K562 (cell line): Measurements from ENCODE around the gene DENND1A. TPM values are rescaled to one million over a fixed set of nuclear protein-coding genes. Genes with fewer than 3 reads are reported as not detected.

Source experiments
- ATAC-seq: fragments of 200-7000 bp; cut with Tn5 transposase; 3 replicates; pipeline ENCODE4 v1.9.1; 2020; ENCODE audit warnings: moderate library complexity
- BruUV-seq: library from RNA; stranded (reverse); fragments of 400-500 nt; replicated peaks from 2 replicates; lab custom pipeline; 2021; lab: Mats Ljungman, UMichigan
- CTCF ChIA-PET: fragments of 300-600 bp; formaldehyde crosslinking; extraction: SDS; loops from one replicate; lab custom pipeline; 2021; ENCODE audit warnings: low intra/inter-chr PET ratio; lab: Yijun Ruan, JAX
- POLR2A ChIA-PET: fragments of 300-600, 350-650 bp; sonication (Branson Sonifier 250); formaldehyde crosslinking; extraction: SDS; loops from one replicate; lab custom pipeline; 2021; ENCODE audit warnings: antibody characterized with exemption, inconsistent platforms; lab: Yijun Ruan, JAX
- DNase-seq, 4 experiments: peaks; one replicate each; pipeline versions ENCODE4 v3.0.0 to v3.0.0-alpha.2; 2011 to 2018; ENCODE audit warnings: low spot score in 3 of 4, mixed read lengths in 3 of 4; ENCODE audit errors: extremely low read depth in 1 of 4
- FAIRE-seq: peaks from 2 replicates; lab custom pipeline; 2011; peaks lifted over from hg19 to GRCh38; lab: Jason Lieb, UNC
- H2AFZ ChIP-seq: 2 replicates; pipeline ENCODE4 v1.6.0; 2011; ENCODE audit warnings: low read depth, low read length, control low read depth, inconsistent platforms
- H3K27ac ChIP-seq: fragments of 200-600 bp; 3 replicates; pipeline ENCODE4 v1.8.0; 2011; ENCODE audit warnings: low read depth, mild to moderate bottlenecking, control low read depth, inconsistent platforms, low read length, moderate library complexity, mixed read lengths; ENCODE audit errors: extremely low read depth
- H3K27me3 ChIP-seq, 2 experiments: fragments of 300-600 bp in 1 of 2; 2 replicates in 1 of 2; 3 replicates in 1 of 2; pipeline versions ENCODE4 v1.6.0 to v1.8.0; 2011; ENCODE audit warnings: inconsistent platforms in 2 of 2, low read length in 2 of 2, mild to moderate bottlenecking in 1 of 2, mixed read lengths in 1 of 2, moderate library complexity in 1 of 2; ENCODE audit not compliant: control insufficient read depth in 2 of 2, insufficient read depth in 2 of 2
- H3K36me3 ChIP-seq: fragments of 300-600 bp; 3 replicates; pipeline ENCODE4 v1.8.0; 2011; ENCODE audit warnings: mild to moderate bottlenecking, low read length, inconsistent platforms; ENCODE audit not compliant: control insufficient read depth, insufficient read depth
- H3K4me1 ChIP-seq, 2 experiments: fragments of 200-600 bp in 1 of 2; replicated peaks in 1 of 2; 2 replicates in 1 of 2; 3 replicates in 1 of 2; pipeline versions ENCODE4 v1.5.1 to v1.8.0; 2011; ENCODE audit warnings: inconsistent platforms in 2 of 2, low read length in 2 of 2, mild to moderate bottlenecking in 1 of 2, mixed read lengths in 1 of 2, moderate library complexity in 1 of 2; ENCODE audit not compliant: control insufficient read depth in 2 of 2, insufficient read depth in 2 of 2
- H3K4me2 ChIP-seq: 2 replicates; pipeline ENCODE4 v1.6.1; 2011; ENCODE audit warnings: low read length, control low read depth, inconsistent platforms, mixed read lengths; ENCODE audit not compliant: insufficient read depth
- H3K4me3 ChIP-seq: fragments of 200-600 bp; sonication (generic), shearing (Covaris generic); 2 replicates; pipeline ENCODE4 v1.5.1; 2016; ENCODE audit warnings: control low read depth, inconsistent platforms
- H3K79me2 ChIP-seq: fragments of 200-600 bp; 3 replicates; pipeline ENCODE4 v1.8.0; 2011; ENCODE audit warnings: low read length, inconsistent platforms; ENCODE audit not compliant: control insufficient read depth, insufficient read depth
- H3K9ac ChIP-seq, 2 experiments: 2 replicates each; pipeline versions ENCODE4 v1.6.0 to v1.6.1; 2011; ENCODE audit warnings: low read depth in 2 of 2, low read length in 2 of 2, control low read depth in 1 of 2, inconsistent platforms in 1 of 2, mild to moderate bottlenecking in 1 of 2, mixed read lengths in 1 of 2; ENCODE audit not compliant: insufficient read depth in 1 of 2
- H3K9me1 ChIP-seq: one replicate; pipeline ENCODE4 v1.6.0; 2011; ENCODE audit warnings: inconsistent platforms, mild to moderate bottlenecking, low read length, moderate library complexity; ENCODE audit not compliant: control insufficient read depth, insufficient read depth
- H3K9me3 ChIP-seq: replicated peaks from 2 replicates; pipeline ENCODE4 v1.5.1; 2011; ENCODE audit warnings: low read depth, low read length, inconsistent platforms; ENCODE audit not compliant: control insufficient read depth, insufficient read depth
- H4K20me1 ChIP-seq: replicated peaks from 2 replicates; pipeline ENCODE4 v1.6.1; 2011; ENCODE audit warnings: low read length, inconsistent platforms, mixed read lengths; ENCODE audit not compliant: control insufficient read depth, insufficient read depth
- CHD1 ChIP-seq: fragments of 200-600 bp; sonication (generic); IDR thresholded peaks from one replicate; pipeline ENCODE4 v1.6.1; 2012; ENCODE audit warnings: mild to moderate bottlenecking, moderate library complexity, low read length, inconsistent platforms
- EWSR1 ChIP-seq: fragments of 450-650 bp; IDR thresholded peaks from 2 replicates; pipeline ENCODE4 v1.6.1; 2018; ENCODE audit warnings: borderline replicate concordance, mild to moderate bottlenecking, low read depth, moderate library complexity; ENCODE audit not compliant: partially characterized antibody
- GTF2E2 ChIP-seq: fragments of 200-800 bp; sonication (Bioruptor generic); IDR thresholded peaks from 2 replicates; pipeline ENCODE4 v1.6.1; 2016; ENCODE audit warnings: missing genetic modification characterization, missing compliant biosample characterization
- HNRNPUL1 ChIP-seq: fragments of 200-400 bp; formaldehyde crosslinking; IDR thresholded peaks from 2 replicates; pipeline ENCODE4 v1.6.1; 2017; ENCODE audit warnings: low read length
- KDM1A ChIP-seq, 2 experiments: fragments of 450-650 bp; IDR thresholded peaks; 2 replicates each; pipeline ENCODE4 v1.6.1; 2016; ENCODE audit warnings: mild to moderate bottlenecking in 2 of 2
- KLF13 ChIP-seq: fragments of 450-650 bp; IDR thresholded peaks from 2 replicates; pipeline ENCODE4 v1.6.1; 2016; ENCODE audit warnings: missing genetic modification characterization, low read depth, mild to moderate bottlenecking, missing compliant biosample characterization, moderate library complexity, borderline replicate concordance
- MAFK ChIP-seq: IDR thresholded peaks from 2 replicates; pipeline ENCODE4 v1.6.1; 2011; ENCODE audit warnings: low read length, improper control_type of control experiment
- NR4A1 ChIP-seq, 2 experiments: fragments of 250-450 bp in 1 of 2; fragments of 450-650 bp in 1 of 2; sonication (Bioruptor Pico) in 1 of 2; IDR thresholded peaks; 2 replicates each; pipeline versions ENCODE4 v1.4.0 to v1.6.1; 2016 to 2020; ENCODE audit warnings: mild to moderate bottlenecking in 2 of 2, missing compliant biosample characterization in 1 of 2, missing genetic modification characterization in 1 of 2, moderate library complexity in 1 of 2
- SMAD1 ChIP-seq: fragments of 150-350 bp; IDR thresholded peaks from 2 replicates; pipeline ENCODE4 v1.6.1; 2014; ENCODE audit warnings: low read length, low read depth; ENCODE audit not compliant: partially characterized antibody
- SMARCB1 ChIP-seq: IDR thresholded peaks from 2 replicates; pipeline ENCODE4 v1.6.1; 2011; ENCODE audit warnings: improper control_type of control experiment, low read depth; ENCODE audit not compliant: insufficient read length
- TRIM28 ChIP-seq: fragments of 450-650 bp; IDR thresholded peaks from 2 replicates; pipeline ENCODE4 v1.6.1; 2017
- ZBTB8A ChIP-seq: fragments of 450-650 bp; IDR thresholded peaks from 2 replicates; pipeline ENCODE4 v1.6.1; 2018; ENCODE audit warnings: mild to moderate bottlenecking, moderate library complexity; ENCODE audit not compliant: partially characterized antibody
- WGBS: fragments of 100-300 bp; shearing (Covaris generic); methylation state at CpG from one replicate; pipeline ENCODE4 v1.1.6; 2016; ENCODE audit warnings: low coverage, mixed read lengths; ENCODE audit not compliant: insufficient coverage; ENCODE audit errors: missing lambda C conversion rate; 5-methylcytosine and 5-hydroxymethylcytosine counted together
- in situ Hi-C: fragments of 300-500 bp; cut with MboI; formaldehyde crosslinking; loops from 4 replicates; pipeline ENCODE4 v1.15.0; 2018; ENCODE audit warnings: inconsistent platforms, mixed read lengths
- intact Hi-C: fragments of 100-400 bp; cut with micrococcal nuclease; formaldehyde crosslinking; loops from 2 replicates; pipeline ENCODE4 v1.14.2; 2022
- polyA plus RNA-seq, 8 experiments: library from polyadenylated mRNA; depleted of rRNA in 4 of 8; stranded (reverse) in 5 of 8; unstranded in 3 of 8; fragments of >200 nt; fragmentation: Nextera tagmentation in 2 of 8; fragmentation: Illumina TruSeq in 1 of 8; extraction: Ambion mirVana in 2 of 8; extraction: Trizol in 1 of 8; gene quantifications; 2 replicates each; pipeline versions ENCODE4 v1.2.1 to v1.2.3, GENCODE V29; 2011 to 2014; ENCODE audit warnings: inconsistent platforms in 1 of 8, missing spikeins in 1 of 8
- total RNA-seq, 7 experiments: library from RNA; depleted of rRNA in 6 of 7; stranded (reverse); fragments of >200 nt in 6 of 7; fragmentation: Illumina TruSeq in 2 of 7; extraction: Trizol in 2 of 7; gene quantifications; 2 replicates each; pipeline versions ENCODE4 v1.2.1 to v1.2.3, GENCODE V29; 2011 to 2021; ENCODE audit warnings: low replicate concordance in 1 of 7
- TF ChIP-seq, protein P1 (sequence below): fragments of 250-450 bp; sonication (Bioruptor Pico); IDR thresholded peaks from 2 replicates; pipeline ENCODE4 v1.5.0; 2020; ENCODE audit warnings: mild to moderate bottlenecking
- TF ChIP-seq, protein P2 (sequence below): fragments of 250-450 bp; sonication (Bioruptor Pico); IDR thresholded peaks from 2 replicates; pipeline ENCODE4 v1.8.0; 2022; ENCODE audit warnings: moderate library complexity, mild to moderate bottlenecking, inconsistent platforms

DENND1A gene
- total and polyA plus RNA-seq, 9 of the 15 experiments (the other 6 are each of a cell fraction or from before 2014, with no cell fraction given) = 7.6 to 29.5 (median 15.7) TPM

DNA sequence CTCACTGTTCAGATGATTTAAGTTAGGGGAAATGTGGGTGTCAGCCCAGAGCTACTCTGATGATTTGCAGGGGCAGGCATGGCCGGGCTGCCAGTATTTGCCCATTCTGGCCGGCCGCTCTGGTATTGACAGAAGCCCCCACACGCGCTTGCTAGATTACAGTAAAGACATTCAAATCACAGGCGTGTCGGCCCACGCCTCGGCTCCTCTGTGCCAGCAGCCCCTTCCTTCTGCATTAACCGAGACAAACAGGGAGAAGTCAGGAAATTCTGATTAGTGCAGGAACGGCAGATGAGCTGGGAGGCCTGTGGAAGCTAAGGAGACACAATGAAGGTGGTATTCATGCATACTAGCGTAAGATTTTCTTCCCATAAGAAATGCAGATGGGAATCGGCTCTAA, 460.6 kb downstream of the DENND1A start:
- ATAC-seq (no peak), FAIRE-seq (no peak), DNase-seq (no peak)
- CTCF ChIA-PET = no interaction called here
- peaks cover 11 to 12% of the 10 kb centered on the region in 2 experiments for H3K4me1 ChIP-seq
- no TSS peak for BruUV-seq
- intact Hi-C loops = no loop called here
- in situ Hi-C loops = no loop called here
- H3K27me3 ChIP-seq = no peaks in the 10 kb centered on the region
- no peaks in the 10 kb centered on the region for H3K79me2 ChIP-seq
- no peaks in the 10 kb centered on the region for H3K36me3 ChIP-seq
- H2AFZ ChIP-seq = no peak overlapping the region
- POLR2A ChIA-PET = interaction anchor here (1.2 kb wide), 1 partner anchor 10 kb away, joined by 4 read pairs; no protein-coding TSS in a partner anchor
- WGBS = 84% methylated on average over 9 of the region's 13 CpGs
- H3K9me1 ChIP-seq = no peaks in the 10 kb centered on the region
- H4K20me1 ChIP-seq = 0 out of 2 replicates have a peak, but pooled peaks cover 6% of the 10 kb centered on the region
- H3K27ac ChIP-seq = no peak overlapping the region
- no peaks in the 10 kb centered on the region for H3K9me3 ChIP-seq
- no peak overlapping the region for H3K9ac ChIP-seq
- no peak overlapping the region for H3K4me2 ChIP-seq
- H3K4me3 ChIP-seq = no peak overlapping the region
- no peak for TF ChIP-seq EWSR1

DNA sequence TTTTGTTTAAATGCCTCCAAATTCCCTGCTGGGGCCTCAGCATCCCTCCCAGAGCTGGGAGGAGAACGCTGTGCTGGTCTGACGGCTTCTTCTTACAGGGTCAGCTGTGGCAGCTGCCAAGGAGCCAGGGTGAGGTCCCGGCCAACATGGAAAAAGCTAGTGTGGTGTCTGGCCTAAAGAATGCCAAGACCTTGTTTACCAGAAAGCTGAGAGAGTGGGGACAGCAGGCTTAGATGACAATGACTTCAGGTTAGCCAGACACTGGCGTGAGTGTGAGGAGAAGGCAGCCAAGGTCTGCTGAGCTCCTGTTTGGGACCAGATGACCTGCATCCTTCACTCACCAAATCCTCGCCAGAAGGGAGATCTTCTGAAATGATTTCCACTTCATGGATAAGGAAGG, 461.4 kb downstream of the DENND1A start:
- no peaks in the 10 kb centered on the region for H3K9me1 ChIP-seq
- CTCF ChIA-PET = no interaction called here
- H2AFZ ChIP-seq = no peak overlapping the region
- H3K4me2 ChIP-seq = no peak overlapping the region
- no peak for FAIRE-seq
- no peak overlapping the region for H3K4me3 ChIP-seq
- 26% methylated on average over 5 of the region's 5 CpGs for WGBS
- H4K20me1 ChIP-seq = 0 out of 2 replicates have a peak, but pooled peaks cover 6% of the 10 kb centered on the region
- H3K36me3 ChIP-seq = no peaks in the 10 kb centered on the region
- BruUV-seq = no TSS peak
- H3K27ac ChIP-seq = no peak overlapping the region
- H3K9ac ChIP-seq = no peak overlapping the region
- in situ Hi-C loops (no loop called here), intact Hi-C loops (no loop called here)
- no peaks in the 10 kb centered on the region for H3K9me3 ChIP-seq
- no peaks in the 10 kb centered on the region for H3K27me3 ChIP-seq
- ATAC-seq = no peak
- peaks cover 11 to 12% of the 10 kb centered on the region in 2 experiments for H3K4me1 ChIP-seq
- POLR2A ChIA-PET = interaction anchor here (0.9 kb wide), 1 partner anchor 10 kb away, joined by 3 read pairs; no protein-coding TSS in a partner anchor
- no peaks in the 10 kb centered on the region for H3K79me2 ChIP-seq
- no peak for DNase-seq
- TF ChIP-seq MAFK (no peak), CHD1 (no peak), SMAD1 (no peak), HNRNPUL1 (no peak), ZBTB8A (no peak), KDM1A (IDR thresholded peaks at IDR 0.05) (no peak), SMARCB1 (no peak), NR4A1 (CRISPR knock-in tag; IDR thresholded peaks at IDR 0.05) (no peak), NR4A1 (tag; IDR thresholded peaks at IDR 0.05) (no peak), KLF13 (no peak), TRIM28 (no peak), GTF2E2 (tag) (no peak)
- TF ChIP-seq, protein P1, sequence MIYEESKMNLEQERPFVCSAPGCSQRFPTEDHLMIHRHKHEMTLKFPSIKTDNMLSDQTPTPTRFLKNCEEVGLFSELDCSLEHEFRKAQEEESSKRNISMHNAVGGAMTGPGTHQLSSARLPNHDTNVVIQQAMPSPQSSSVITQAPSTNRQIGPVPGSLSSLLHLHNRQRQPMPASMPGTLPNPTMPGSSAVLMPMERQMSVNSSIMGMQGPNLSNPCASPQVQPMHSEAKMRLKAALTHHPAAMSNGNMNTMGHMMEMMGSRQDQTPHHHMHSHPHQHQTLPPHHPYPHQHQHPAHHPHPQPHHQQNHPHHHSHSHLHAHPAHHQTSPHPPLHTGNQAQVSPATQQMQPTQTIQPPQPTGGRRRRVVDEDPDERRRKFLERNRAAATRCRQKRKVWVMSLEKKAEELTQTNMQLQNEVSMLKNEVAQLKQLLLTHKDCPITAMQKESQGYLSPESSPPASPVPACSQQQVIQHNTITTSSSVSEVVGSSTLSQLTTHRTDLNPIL = no peak
- TF ChIP-seq, protein P2, sequence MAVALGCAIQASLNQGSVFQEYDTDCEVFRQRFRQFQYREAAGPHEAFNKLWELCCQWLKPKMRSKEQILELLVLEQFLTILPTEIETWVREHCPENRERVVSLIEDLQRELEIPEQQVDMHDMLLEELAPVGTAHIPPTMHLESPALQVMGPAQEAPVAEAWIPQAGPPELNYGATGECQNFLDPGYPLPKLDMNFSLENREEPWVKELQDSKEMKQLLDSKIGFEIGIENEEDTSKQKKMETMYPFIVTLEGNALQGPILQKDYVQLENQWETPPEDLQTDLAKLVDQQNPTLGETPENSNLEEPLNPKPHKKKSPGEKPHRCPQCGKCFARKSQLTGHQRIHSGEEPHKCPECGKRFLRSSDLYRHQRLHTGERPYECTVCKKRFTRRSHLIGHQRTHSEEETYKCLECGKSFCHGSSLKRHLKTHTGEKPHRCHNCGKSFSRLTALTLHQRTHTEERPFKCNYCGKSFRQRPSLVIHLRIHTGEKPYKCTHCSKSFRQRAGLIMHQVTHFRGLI (CRISPR knock-in tag) = no peak
